WI38 (cell line): ENCODE measurements around the gene NELL1.

Source experiments
- H3K4me3 ChIP-seq: 2 replicates; pipeline ENCODE4 v1.5.1; 2011; ENCODE audit warnings: low read depth, mild to moderate bottlenecking, control low read depth, low read length
- CTCF ChIP-seq: IDR thresholded peaks from 2 replicates; pipeline ENCODE4 v1.5.1; 2012; ENCODE audit warnings: low read depth, mild to moderate bottlenecking, control low read depth, low read length

NELL1 gene

GRCh38 chr11:21185959-21186358 is 516.6 kb downstream of the NELL1 start:
- H3K4me3 ChIP-seq: no peak overlapping the region
- no peak for TF ChIP-seq CTCF

GRCh38 chr11:21190181-21190580 is 520.8 kb downstream of the NELL1 start:
- no peak overlapping the region for H3K4me3 ChIP-seq
- TF ChIP-seq CTCF: no peak

- H3K4me3 ChIP-seq: no peak overlapping the region
- no peak for TF ChIP-seq CTCF
Observed at GRCh38 chr11:21195995-21196394, 526.6 kb downstream of the NELL1 start.

GRCh38 chr11:21198498-21198897 is 529.1 kb downstream of the NELL1 start:
- TF ChIP-seq CTCF: no peak
- no peak overlapping the region for H3K4me3 ChIP-seq

- no peak for TF ChIP-seq CTCF
Observed at GRCh38 chr11:21205205-21205604, 535.8 kb downstream of the NELL1 start.

GRCh38 chr11:21225860-21226259 is 556.5 kb downstream of the NELL1 start:
- no peak for TF ChIP-seq CTCF

More at GRCh38 chr11:21205205-21205604, 535.8 kb downstream of the NELL1 start:
- H3K4me3 ChIP-seq: no peak overlapping the region

GRCh38 chr11:21229224-21229623 is 559.8 kb downstream of the NELL1 start:
- no peak overlapping the region for H3K4me3 ChIP-seq
- no peak for TF ChIP-seq CTCF

More at GRCh38 chr11:21225860-21226259, 556.5 kb downstream of the NELL1 start:
- no peak overlapping the region for H3K4me3 ChIP-seq
